HEK293T (cell line): ENCODE results near the gene TWIST2.

Experiments used
- CTCF ChIA-PET: fragments of 350-600 bp; formaldehyde crosslinking; extraction: SDS; loops from one replicate; lab custom pipeline; 2021; ENCODE audit warnings: antibody characterized with exemption, inconsistent platforms; lab: Yijun Ruan, JAX
- POLR2A ChIA-PET: fragments of 350-600 bp; formaldehyde crosslinking; extraction: SDS; loops from one replicate; lab custom pipeline; 2020; ENCODE audit warnings: antibody characterized with exemption, inconsistent platforms; lab: Yijun Ruan, JAX
- DNase-seq: peaks from one replicate; pipeline ENCODE4 v3.0.0; 2012; ENCODE audit warnings: mixed read lengths; ENCODE audit errors: extremely low spot score
- ARNT ChIP-seq: fragments of 450-650 bp; IDR thresholded peaks from 2 replicates; pipeline ENCODE4 v1.6.1; 2017; ENCODE audit warnings: mild to moderate bottlenecking
- BHLHE40 ChIP-seq: fragments of 450-650 bp; IDR thresholded peaks from 2 replicates; pipeline ENCODE4 v1.6.1; 2016; ENCODE audit warnings: mild to moderate bottlenecking, moderate library complexity, borderline replicate concordance
- CTBP1 ChIP-seq: fragments of 450-650 bp; IDR thresholded peaks from 2 replicates; pipeline ENCODE4 v1.6.1; 2016; ENCODE audit warnings: borderline replicate concordance
- ELF4 ChIP-seq: fragments of 450-650 bp; IDR thresholded peaks from 2 replicates; pipeline ENCODE4 v1.6.1; 2017; ENCODE audit warnings: antibody characterized with exemption
- FOXA1 ChIP-seq: fragments of 450-650 bp; IDR thresholded peaks from 2 replicates; pipeline ENCODE4 v1.6.1; 2016; ENCODE audit warnings: mild to moderate bottlenecking
- FOXK2 ChIP-seq: fragments of 450-650 bp; IDR thresholded peaks from 2 replicates; pipeline ENCODE4 v1.6.1; 2016; ENCODE audit warnings: mild to moderate bottlenecking
- FOXM1 ChIP-seq: fragments of 450-650 bp; IDR thresholded peaks from 2 replicates; pipeline ENCODE4 v1.6.1; 2017; ENCODE audit warnings: mild to moderate bottlenecking, borderline replicate concordance
- HDGF ChIP-seq: fragments of 450-650 bp; IDR thresholded peaks from 2 replicates; pipeline ENCODE4 v1.6.1; 2017; ENCODE audit warnings: antibody characterized with exemption, borderline replicate concordance
- L3MBTL2 ChIP-seq: fragments of 450-650 bp; conservative IDR thresholded peaks from 2 replicates; pipeline ENCODE4 v1.6.1; 2016; ENCODE audit warnings: mild to moderate bottlenecking
- LEF1 ChIP-seq: fragments of 450-650 bp; IDR thresholded peaks from 2 replicates; pipeline ENCODE4 v1.6.1; 2017; ENCODE audit warnings: mild to moderate bottlenecking, borderline replicate concordance
- NFRKB ChIP-seq: fragments of 450-650 bp; IDR thresholded peaks from 2 replicates; pipeline ENCODE4 v1.6.1; 2016; ENCODE audit warnings: mild to moderate bottlenecking, moderate library complexity
- PKNOX1 ChIP-seq: fragments of 450-650 bp; IDR thresholded peaks from 2 replicates; pipeline ENCODE4 v1.6.1; 2016
- SP1 ChIP-seq: fragments of 450-650 bp; IDR thresholded peaks from 2 replicates; pipeline ENCODE4 v1.6.1; 2017
- SUZ12 ChIP-seq: fragments of 450-650 bp; IDR thresholded peaks from 2 replicates; pipeline ENCODE4 v1.6.1; 2016; ENCODE audit warnings: mild to moderate bottlenecking
- TARDBP ChIP-seq: fragments of 450-650 bp; IDR thresholded peaks from 2 replicates; pipeline ENCODE4 v1.6.1; 2016
- ZNF384 ChIP-seq: fragments of 450-650 bp; IDR thresholded peaks from 2 replicates; pipeline ENCODE4 v1.6.1; 2016

The TWIST2 gene

GRCh38 chr2:238910751-238911351 is 63.0 kb downstream of the TWIST2 start:
- no peak for DNase-seq
- POLR2A ChIA-PET: no interaction called here
- CTCF ChIA-PET: no interaction called here
- TF ChIP-seq NFRKB (no peak), PKNOX1 (no peak), FOXK2 (no peak), ELF4 (no peak), CTBP1 (no peak), FOXA1 (no peak), L3MBTL2 (no peak), BHLHE40 (no peak), SP1 (no peak), HDGF (no peak), SUZ12 (no peak), FOXM1 (no peak), LEF1 (no peak), ZNF384 (no peak), ARNT (no peak), TARDBP (no peak)

- no peak for TF ChIP-seq SUZ12
- TF ChIP-seq BHLHE40: no peak
- no peak for TF ChIP-seq TARDBP
- no peak for TF ChIP-seq ZNF384
- TF ChIP-seq SP1: no peak
- no peak for TF ChIP-seq ARNT
- no peak for TF ChIP-seq NFRKB
- no peak for TF ChIP-seq FOXA1
- TF ChIP-seq ELF4: no peak
- no peak for TF ChIP-seq LEF1
- no peak for TF ChIP-seq HDGF
- TF ChIP-seq FOXK2: no peak
- no peak for TF ChIP-seq FOXM1
- TF ChIP-seq PKNOX1: no peak
- no peak for TF ChIP-seq L3MBTL2
- no peak for TF ChIP-seq CTBP1
- POLR2A ChIA-PET: no interaction called here
- CTCF ChIA-PET: no interaction called here
Measured at GRCh38 chr2:238911376-238912227, 63.7 kb downstream of the TWIST2 start.

GRCh38 chr2:238912228-238912915 is 64.5 kb downstream of the TWIST2 start:
- POLR2A ChIA-PET: no interaction called here
- CTCF ChIA-PET: no interaction called here
- DNase-seq: no peak
- TF ChIP-seq HDGF: no peak
- TF ChIP-seq ZNF384: no peak
- no peak for TF ChIP-seq SUZ12
- TF ChIP-seq LEF1: no peak
- TF ChIP-seq CTBP1: no peak

More at GRCh38 chr2:238911376-238912227, 63.7 kb downstream of the TWIST2 start:
- no peak for DNase-seq

- POLR2A ChIA-PET: no interaction called here
- no peak for DNase-seq
- CTCF ChIA-PET: no interaction called here
- TF ChIP-seq ARNT: no peak
- no peak for TF ChIP-seq FOXM1
- TF ChIP-seq SP1: no peak
- TF ChIP-seq FOXK2: no peak
- no peak for TF ChIP-seq LEF1
- TF ChIP-seq NFRKB: no peak
- TF ChIP-seq ELF4: no peak
- no peak for TF ChIP-seq ZNF384
- no peak for TF ChIP-seq L3MBTL2
- TF ChIP-seq TARDBP: no peak
- no peak for TF ChIP-seq FOXA1
- no peak for TF ChIP-seq PKNOX1
- no peak for TF ChIP-seq BHLHE40
- TF ChIP-seq HDGF: no peak
- no peak for TF ChIP-seq SUZ12
- no peak for TF ChIP-seq CTBP1
Measured at GRCh38 chr2:238912916-238913875, 65.3 kb downstream of the TWIST2 start.

- CTCF ChIA-PET: no interaction called here
- no peak for TF ChIP-seq HDGF
- DNase-seq: no peak
- POLR2A ChIA-PET: no interaction called here
Measured at GRCh38 chr2:238913931-238914647, 66.2 kb downstream of the TWIST2 start.
